ENCODE data around the gene ZNF532.

The ZNF532 gene

GRCh38 chr18:58949031-58949430 is 84.4 kb downstream of the ZNF532 start:
- peaks cover 15 to 97% of the 10 kb centered on the region in 2 donors for H3K36me3 ChIP-seq (replicated peaks in 1 of 2; ENCODE audit: control insufficient read depth in 2 of 2, insufficient read depth in 2 of 2, low read length in 2 of 2)
- no peak overlapping the region for H3K4me3 ChIP-seq (ENCODE audit: low read length in 2 of 2)
- no peak overlapping the region for H3K14ac ChIP-seq (ENCODE audit: low read length)
- no peak overlapping the region for H3K18ac ChIP-seq (ENCODE audit: low read length)
- H2BK12ac ChIP-seq (ENCODE audit: low read length), result no peak overlapping the region
- H3K23ac ChIP-seq (ENCODE audit: low read depth, low read length, poor library complexity), result no peak overlapping the region
- no peak overlapping the region for H3K9ac ChIP-seq (ENCODE audit: low read depth, low read length, poor library complexity)
- DNase-seq (ENCODE audit: low spot score), result no peak
- no peak overlapping the region for H2AFZ ChIP-seq (ENCODE audit: low read length)
- no peak overlapping the region for H3K4me2 ChIP-seq (ENCODE audit: insufficient read depth, low read length, poor library complexity, severe bottlenecking)
- H3K79me1 ChIP-seq (ENCODE audit: low read depth, low read length), result peaks cover 1% of the 10 kb centered on the region
- H2AK5ac ChIP-seq (ENCODE audit: low read depth, low read length), result no peak overlapping the region
- H3K4ac ChIP-seq (ENCODE audit: low read length), result no peak overlapping the region
- H3K9me3 ChIP-seq (replicated peaks in 1 of 2; ENCODE audit: control insufficient read depth in 2 of 2, insufficient read depth in 1 of 2, low read depth in 1 of 2, low read length in 2 of 2), result no peaks in the 10 kb centered on the region
- no peak overlapping the region for H2BK15ac ChIP-seq (ENCODE audit: low read length)
- H3K4me1 ChIP-seq (ENCODE audit: control insufficient read depth in 2 of 2, insufficient read depth in 1 of 2, low read depth in 1 of 2, low read length in 2 of 2), result peaks cover 2 to 7% of the 10 kb centered on the region in 2 donors
- H2BK5ac ChIP-seq (ENCODE audit: low read length), result no peak overlapping the region
- H4K8ac ChIP-seq (ENCODE audit: low read depth, low read length), result no peak overlapping the region
- H2BK120ac ChIP-seq (ENCODE audit: low read depth, low read length), result no peak overlapping the region
- WGBS, 2 donors (ENCODE audit: extremely low coverage in 2 of 2, insufficient read length in 2 of 2, insufficient replicate concordance in 1 of 2), result no CpG with 5 or more reads among the region's 1 CpG
- no peak overlapping the region for H3K27ac ChIP-seq (replicated peaks; ENCODE audit: low read length)
- H3K27me3 ChIP-seq (ENCODE audit: control insufficient read depth in 3 of 3, insufficient read depth in 3 of 3, low read depth in 1 of 3, low read length in 3 of 3), result no peaks in the 10 kb centered on the region
- H4K91ac ChIP-seq (ENCODE audit: low read depth, low read length, poor library complexity), result no peak overlapping the region

GRCh38 chr18:58951986-58952702 is 87.5 kb downstream of the ZNF532 start:
- no peak overlapping the region for H3K18ac ChIP-seq (ENCODE audit: low read length)
- peaks cover 0 to 3% of the 10 kb centered on the region in 2 donors for H3K4me1 ChIP-seq (ENCODE audit: control insufficient read depth in 2 of 2, insufficient read depth in 1 of 2, low read depth in 1 of 2, low read length in 2 of 2)
- no peak overlapping the region for H3K4me3 ChIP-seq (ENCODE audit: low read length in 2 of 2)
- H3K23ac ChIP-seq (ENCODE audit: low read depth, low read length, poor library complexity), result no peak overlapping the region
- peaks cover 9 to 96% of the 10 kb centered on the region in 2 donors for H3K36me3 ChIP-seq (replicated peaks in 1 of 2; ENCODE audit: control insufficient read depth in 2 of 2, insufficient read depth in 2 of 2, low read length in 2 of 2)
- H3K4me2 ChIP-seq (ENCODE audit: insufficient read depth, low read length, poor library complexity, severe bottlenecking), result no peak overlapping the region
- H4K91ac ChIP-seq (ENCODE audit: low read depth, low read length, poor library complexity), result no peak overlapping the region
- no peak overlapping the region for H3K4ac ChIP-seq (ENCODE audit: low read length)
- no peak overlapping the region for H2AFZ ChIP-seq (ENCODE audit: low read length)
- no peak overlapping the region for H3K14ac ChIP-seq (ENCODE audit: low read length)
- WGBS, 2 donors (ENCODE audit: extremely low coverage in 2 of 2, insufficient read length in 2 of 2, insufficient replicate concordance in 1 of 2), result no CpG with 5 or more reads among the region's 4 CpGs
- H4K8ac ChIP-seq (ENCODE audit: low read depth, low read length), result no peak overlapping the region
- DNase-seq (ENCODE audit: low spot score), result no peak
- H3K79me1 ChIP-seq (ENCODE audit: low read depth, low read length), result peaks cover 1% of the 10 kb centered on the region
- H2AK5ac ChIP-seq (ENCODE audit: low read depth, low read length), result no peak overlapping the region
- no peak overlapping the region for H2BK12ac ChIP-seq (ENCODE audit: low read length)
- no peak overlapping the region for H2BK5ac ChIP-seq (ENCODE audit: low read length)
- no peak overlapping the region for H3K27ac ChIP-seq (replicated peaks; ENCODE audit: low read length)
- no peaks in the 10 kb centered on the region for H3K9me3 ChIP-seq (replicated peaks in 1 of 2; ENCODE audit: control insufficient read depth in 2 of 2, insufficient read depth in 1 of 2, low read depth in 1 of 2, low read length in 2 of 2)
- no peak overlapping the region for H3K9ac ChIP-seq (ENCODE audit: low read depth, low read length, poor library complexity)
- H2BK15ac ChIP-seq (ENCODE audit: low read length), result no peak overlapping the region
- no peak overlapping the region for H2BK120ac ChIP-seq (ENCODE audit: low read depth, low read length)
- no peaks in the 10 kb centered on the region for H3K27me3 ChIP-seq (ENCODE audit: control insufficient read depth in 3 of 3, insufficient read depth in 3 of 3, low read depth in 1 of 3, low read length in 3 of 3)

GRCh38 chr18:58952858-58953257 is 88.2 kb downstream of the ZNF532 start:
- Histone ChIP-seq H3K79me1 (ENCODE audit: low read depth, low read length) (peaks cover 1% of the 10 kb centered on the region), H3K14ac (ENCODE audit: low read length) (no peak overlapping the region), H3K9me3 (replicated peaks in 1 of 2; ENCODE audit: control insufficient read depth in 2 of 2, insufficient read depth in 1 of 2, low read depth in 1 of 2, low read length in 2 of 2) (no peaks in the 10 kb centered on the region), H2AFZ (ENCODE audit: low read length) (no peak overlapping the region), H3K18ac (ENCODE audit: low read length) (no peak overlapping the region), H3K36me3 (replicated peaks in 1 of 2; ENCODE audit: control insufficient read depth in 2 of 2, insufficient read depth in 2 of 2, low read length in 2 of 2) (peaks cover 8 to 96% of the 10 kb centered on the region in 2 donors), H4K8ac (ENCODE audit: low read depth, low read length) (no peak overlapping the region), H2BK120ac (ENCODE audit: low read depth, low read length) (no peak overlapping the region), H3K27ac (replicated peaks; ENCODE audit: low read length) (no peak overlapping the region), H2AK5ac (ENCODE audit: low read depth, low read length) (no peak overlapping the region), H4K91ac (ENCODE audit: low read depth, low read length, poor library complexity) (no peak overlapping the region), H3K4me1 (ENCODE audit: control insufficient read depth in 2 of 2, insufficient read depth in 1 of 2, low read depth in 1 of 2, low read length in 2 of 2) (peaks cover 0 to 3% of the 10 kb centered on the region in 2 donors), H2BK5ac (ENCODE audit: low read length) (no peak overlapping the region), H3K9ac (ENCODE audit: low read depth, low read length, poor library complexity) (no peak overlapping the region), H2BK12ac (ENCODE audit: low read length) (no peak overlapping the region), H2BK15ac (ENCODE audit: low read length) (no peak overlapping the region), H3K23ac (ENCODE audit: low read depth, low read length, poor library complexity) (no peak overlapping the region), H3K4me3 (ENCODE audit: low read length in 2 of 2) (no peak overlapping the region), H3K4me2 (ENCODE audit: insufficient read depth, low read length, poor library complexity, severe bottlenecking) (no peak overlapping the region), H3K4ac (ENCODE audit: low read length) (no peak overlapping the region), H3K27me3 (ENCODE audit: control insufficient read depth in 3 of 3, insufficient read depth in 3 of 3, low read depth in 1 of 3, low read length in 3 of 3) (no peaks in the 10 kb centered on the region)
- no peak for DNase-seq (ENCODE audit: low spot score)
- no CpG with 5 or more reads among the region's 3 CpGs for WGBS, 2 donors (ENCODE audit: extremely low coverage in 2 of 2, insufficient read length in 2 of 2, insufficient replicate concordance in 1 of 2)

- no peak overlapping the region for H3K4ac ChIP-seq (ENCODE audit: low read length)
- H3K36me3 ChIP-seq (replicated peaks in 1 of 2; ENCODE audit: control insufficient read depth in 2 of 2, insufficient read depth in 2 of 2, low read length in 2 of 2), result peaks cover 6 to 98% of the 10 kb centered on the region in 2 donors
- no peak for DNase-seq (ENCODE audit: low spot score)
- no peak overlapping the region for H3K4me3 ChIP-seq (ENCODE audit: low read length in 2 of 2)
- H3K79me1 ChIP-seq (ENCODE audit: low read depth, low read length), result peaks cover 1% of the 10 kb centered on the region
- H3K27me3 ChIP-seq (ENCODE audit: control insufficient read depth in 3 of 3, insufficient read depth in 3 of 3, low read depth in 1 of 3, low read length in 3 of 3), result no peaks in the 10 kb centered on the region
- no peak overlapping the region for H3K27ac ChIP-seq (replicated peaks; ENCODE audit: low read length)
- no peak overlapping the region for H2AFZ ChIP-seq (ENCODE audit: low read length)
- no peak overlapping the region for H4K91ac ChIP-seq (ENCODE audit: low read depth, low read length, poor library complexity)
- H3K4me1 ChIP-seq (ENCODE audit: control insufficient read depth in 2 of 2, insufficient read depth in 1 of 2, low read depth in 1 of 2, low read length in 2 of 2), result peaks cover 0 to 3% of the 10 kb centered on the region in 2 donors
- H3K9me3 ChIP-seq (replicated peaks in 1 of 2; ENCODE audit: control insufficient read depth in 2 of 2, insufficient read depth in 1 of 2, low read depth in 1 of 2, low read length in 2 of 2), result no peaks in the 10 kb centered on the region
- no peak overlapping the region for H3K9ac ChIP-seq (ENCODE audit: low read depth, low read length, poor library complexity)
- no peak overlapping the region for H2BK120ac ChIP-seq (ENCODE audit: low read depth, low read length)
- H2AK5ac ChIP-seq (ENCODE audit: low read depth, low read length), result no peak overlapping the region
- no peak overlapping the region for H2BK15ac ChIP-seq (ENCODE audit: low read length)
- H3K23ac ChIP-seq (ENCODE audit: low read depth, low read length, poor library complexity), result no peak overlapping the region
- no peak overlapping the region for H3K18ac ChIP-seq (ENCODE audit: low read length)
- no CpG with 5 or more reads among the region's 3 CpGs for WGBS, 2 donors (ENCODE audit: extremely low coverage in 2 of 2, insufficient read length in 2 of 2, insufficient replicate concordance in 1 of 2)
- H3K4me2 ChIP-seq (ENCODE audit: insufficient read depth, low read length, poor library complexity, severe bottlenecking), result no peak overlapping the region
- H4K8ac ChIP-seq (ENCODE audit: low read depth, low read length), result no peak overlapping the region
- H2BK5ac ChIP-seq (ENCODE audit: low read length), result no peak overlapping the region
- no peak overlapping the region for H3K14ac ChIP-seq (ENCODE audit: low read length)
- no peak overlapping the region for H2BK12ac ChIP-seq (ENCODE audit: low read length)
Observed at GRCh38 chr18:58953627-58954026, 89.0 kb downstream of the ZNF532 start.
